Stimulated activated CD8-positive, alpha-beta memory T cell treated with anti-CD3 and anti-CD28 coated beads, Interleukin-12 subunit alpha, Interleukin-12 subunit beta, amount 100 ng/mL, for 24 hours (primary cell): ENCODE measurements around the gene PLA2G4F.

ENCODE experiments used
- DNase-seq: peaks from one replicate; pipeline ENCODE4 v3.0.0-alpha.2; 2020; ENCODE audit errors: extremely low read depth

PLA2G4F gene

DNA sequence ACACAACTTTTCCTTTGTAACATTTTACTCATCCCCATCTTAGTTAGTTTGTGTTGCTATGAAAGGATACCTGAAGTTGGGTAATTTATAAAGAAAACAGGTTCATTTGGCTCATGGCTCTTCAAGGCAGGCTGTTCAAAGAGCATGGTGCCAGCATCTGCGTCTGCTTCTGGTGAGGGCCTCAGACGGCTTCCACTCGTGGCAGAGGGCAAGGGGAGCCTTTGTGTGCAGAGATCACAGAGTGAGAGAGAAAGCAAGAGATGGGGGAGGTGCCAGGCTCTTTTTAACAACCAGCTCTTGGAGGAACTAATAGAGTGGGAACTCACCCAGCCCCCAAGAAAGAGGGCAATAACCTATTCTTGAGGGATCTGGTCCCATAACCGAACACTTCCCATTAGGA lies 23.1 kb downstream of the PLA2G4F start:
- DNase-seq: no peak

DNA sequence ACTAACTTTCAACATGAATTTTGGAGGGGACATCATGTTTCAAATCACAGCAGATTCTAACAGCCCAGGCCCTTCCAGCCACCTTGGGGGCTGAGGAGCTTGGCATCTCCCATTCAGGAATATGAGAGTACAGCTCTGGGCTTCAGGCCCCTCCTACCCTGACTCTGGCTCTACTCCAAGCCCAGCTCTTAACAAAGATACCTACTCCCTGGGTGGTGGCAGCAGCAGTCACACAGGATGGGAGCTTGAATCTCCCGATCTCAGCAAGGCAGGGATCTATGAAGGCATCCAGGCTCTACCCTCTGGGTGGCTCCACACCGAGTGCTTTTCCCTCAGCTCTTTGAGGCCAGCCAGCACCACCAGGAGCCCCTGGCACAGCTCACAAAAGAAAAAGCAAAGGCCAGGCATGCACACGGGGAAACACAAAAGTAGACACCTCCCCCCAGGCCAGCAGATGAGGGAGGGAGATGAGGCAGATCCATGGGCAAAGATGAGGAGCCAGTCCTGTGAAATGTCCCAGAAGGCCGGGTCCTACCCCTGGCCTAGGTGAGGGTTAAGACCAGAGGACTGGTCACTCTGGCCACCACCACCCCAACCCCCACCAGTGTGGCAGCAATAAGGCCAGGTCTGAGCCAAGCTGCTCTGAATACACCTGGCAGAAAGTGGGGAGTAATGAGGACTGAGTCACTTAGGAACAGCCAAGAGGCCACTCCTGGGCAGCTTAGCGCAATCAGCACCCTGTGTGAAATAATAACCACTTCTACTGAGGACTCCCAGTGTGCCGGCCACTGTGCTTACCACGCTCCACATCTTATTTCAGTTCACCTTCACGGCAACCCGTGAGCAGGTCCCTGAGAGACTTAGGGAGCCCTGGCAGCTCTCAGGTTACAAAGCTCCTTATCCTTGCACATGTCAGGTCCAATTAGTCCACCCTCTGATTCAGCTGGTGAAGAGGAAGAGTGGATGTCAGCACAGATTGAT lies 24.3 kb downstream of the PLA2G4F start:
- no peak for DNase-seq

DNA sequence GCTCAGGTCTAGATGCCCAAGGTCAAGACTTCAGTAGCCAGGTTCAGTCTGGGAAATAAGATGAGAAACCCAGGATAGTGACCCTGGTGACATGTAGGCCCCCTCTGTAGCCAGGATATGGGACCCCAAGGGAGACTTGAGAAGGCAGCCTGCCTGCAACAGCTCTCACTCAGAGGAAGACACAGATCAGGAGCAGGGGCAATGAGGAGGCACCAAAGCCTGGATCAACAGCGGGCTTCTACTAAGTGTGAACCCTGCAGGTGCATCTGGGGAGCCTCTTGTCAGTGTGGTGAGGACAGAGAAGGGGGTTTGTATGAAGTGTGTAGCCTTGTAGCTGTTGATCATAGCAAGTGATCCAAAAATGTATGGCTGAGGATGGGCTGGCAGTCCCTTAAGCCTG lies 25.4 kb downstream of the PLA2G4F start:
- DNase-seq: no peak

DNA sequence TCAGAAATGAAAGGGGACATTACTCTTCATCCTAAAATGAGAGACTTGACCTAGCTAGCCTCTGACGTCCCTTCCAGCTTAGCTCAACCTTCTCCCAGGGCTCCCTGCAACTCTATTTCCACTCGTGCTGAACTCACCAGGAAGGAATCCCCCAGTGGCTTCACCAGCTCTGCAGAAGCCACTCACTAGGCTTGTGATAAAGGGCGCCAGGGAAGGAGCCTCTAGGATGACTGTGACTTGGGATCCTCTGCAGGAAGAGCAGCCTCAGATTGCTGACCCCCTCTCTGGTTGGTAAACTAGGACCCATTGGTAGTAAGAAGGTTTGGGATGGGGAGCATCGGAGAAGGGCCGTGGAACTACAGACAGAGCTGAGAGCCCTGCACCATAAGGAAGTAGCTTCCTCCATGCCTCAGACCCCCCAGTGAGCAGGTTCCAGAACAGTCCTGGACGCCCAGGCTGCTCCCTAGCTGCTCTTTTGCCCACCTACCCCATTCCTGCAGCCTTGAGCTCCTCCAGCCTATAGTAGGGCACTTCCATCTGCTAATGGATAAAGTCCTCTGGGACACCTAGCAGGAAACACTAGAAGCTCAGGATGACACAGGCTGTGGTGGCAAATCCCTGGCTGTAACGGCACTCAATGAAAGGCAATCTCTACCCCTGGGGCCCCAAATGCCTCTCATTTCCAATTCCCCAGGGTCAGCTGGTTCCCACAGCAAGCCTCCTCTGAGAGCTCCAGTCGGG lies 26.0 kb downstream of the PLA2G4F start:
- no peak for DNase-seq

DNA sequence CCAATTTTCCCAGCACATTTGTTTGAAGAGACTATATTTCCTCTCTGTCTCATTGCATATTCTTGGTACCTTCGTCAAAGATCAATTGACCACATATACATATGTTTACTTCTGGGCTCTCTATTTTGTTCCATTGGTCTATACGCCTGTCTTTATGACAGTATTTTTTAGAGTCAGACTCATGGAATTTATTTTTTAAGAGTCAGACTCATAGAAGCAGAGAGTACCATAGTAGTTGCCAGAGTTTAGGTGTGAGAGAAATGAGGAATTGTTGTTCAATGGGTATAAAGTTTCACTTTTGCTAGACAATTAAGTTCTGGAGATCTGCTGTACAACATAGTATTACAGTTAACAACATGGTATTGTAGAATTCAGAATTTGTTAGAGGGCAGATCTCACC lies 27.1 kb downstream of the PLA2G4F start:
- no peak for DNase-seq

DNA sequence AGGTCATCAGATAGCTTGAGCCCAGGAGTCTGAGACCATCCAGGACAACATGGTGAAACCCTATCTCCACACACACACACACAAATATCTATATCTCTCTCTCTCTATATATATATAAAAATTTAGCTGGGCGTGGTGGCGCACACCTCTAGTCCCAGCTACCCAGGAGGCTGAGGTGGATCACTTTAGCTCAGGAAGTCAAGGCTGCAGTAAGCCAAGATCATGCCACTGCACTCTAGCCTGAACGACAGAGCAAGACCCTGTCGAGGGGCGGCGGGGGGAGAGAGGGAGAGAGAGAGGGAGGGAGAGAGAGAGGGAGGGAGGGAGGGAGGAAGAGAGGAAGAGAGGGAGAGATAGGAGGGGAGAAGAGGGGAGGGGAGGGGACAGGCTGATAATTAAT lies 28.0 kb downstream of the PLA2G4F start:
- no peak for DNase-seq

DNA sequence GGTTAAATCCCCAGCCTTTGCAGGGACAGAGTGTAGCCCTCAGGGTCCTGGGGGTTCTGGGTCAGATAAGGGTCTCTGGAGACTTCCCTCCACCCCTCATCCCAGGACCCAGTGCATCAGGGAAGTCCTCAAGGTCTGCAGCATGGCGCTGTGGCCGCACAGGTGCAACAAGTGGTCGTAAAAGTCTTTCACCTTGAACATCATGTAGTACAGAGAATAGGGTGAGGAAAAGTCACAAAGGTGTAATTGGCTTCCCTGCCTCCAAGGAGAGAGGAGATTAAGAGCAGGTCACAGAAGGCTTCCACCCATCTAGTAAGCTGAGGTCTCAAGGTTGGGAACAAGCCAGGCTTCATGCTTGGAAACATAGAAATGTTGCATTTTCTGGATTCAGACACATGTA lies 32.9 kb downstream of the PLA2G4F start:
- no peak for DNase-seq

DNA sequence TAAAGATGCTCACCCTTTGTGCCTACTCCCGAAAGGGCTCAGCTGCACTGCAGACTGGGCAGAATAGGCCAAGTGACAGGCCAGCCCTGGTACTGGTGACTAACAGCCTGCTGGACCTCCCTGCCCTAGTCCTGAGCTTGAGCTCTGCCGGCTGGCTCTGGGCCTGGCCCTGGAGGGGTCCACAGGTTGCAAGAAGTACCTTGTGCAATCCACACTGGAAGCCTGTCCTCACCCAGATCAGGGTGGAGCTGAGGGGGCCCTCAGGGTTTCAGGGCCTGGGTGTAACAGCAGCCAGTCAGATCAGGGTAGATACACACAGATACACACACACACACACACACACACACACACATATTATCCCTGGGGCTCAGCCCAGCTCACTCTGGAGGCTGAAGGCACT lies 34.8 kb downstream of the PLA2G4F start:
- DNase-seq: no peak

DNA sequence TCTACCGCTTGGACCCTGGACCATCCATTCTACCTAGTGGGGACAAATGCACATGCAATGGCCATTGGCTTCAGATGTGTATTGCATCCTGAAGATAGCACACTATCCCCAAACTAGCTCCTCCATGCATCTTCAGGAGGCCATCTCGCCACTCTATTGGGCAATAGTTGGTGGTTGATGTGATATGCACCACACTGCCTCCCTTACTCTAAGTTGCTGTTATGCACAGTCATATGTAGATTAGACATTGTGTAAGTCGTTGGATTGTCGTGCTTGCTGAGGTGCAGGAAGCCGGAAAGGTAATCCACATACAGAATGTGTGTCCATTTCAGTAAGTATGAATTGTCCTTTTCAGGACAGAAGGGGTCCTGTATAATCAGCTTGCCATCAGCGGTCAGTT lies 35.4 kb downstream of the PLA2G4F start:
- DNase-seq: no peak

DNA sequence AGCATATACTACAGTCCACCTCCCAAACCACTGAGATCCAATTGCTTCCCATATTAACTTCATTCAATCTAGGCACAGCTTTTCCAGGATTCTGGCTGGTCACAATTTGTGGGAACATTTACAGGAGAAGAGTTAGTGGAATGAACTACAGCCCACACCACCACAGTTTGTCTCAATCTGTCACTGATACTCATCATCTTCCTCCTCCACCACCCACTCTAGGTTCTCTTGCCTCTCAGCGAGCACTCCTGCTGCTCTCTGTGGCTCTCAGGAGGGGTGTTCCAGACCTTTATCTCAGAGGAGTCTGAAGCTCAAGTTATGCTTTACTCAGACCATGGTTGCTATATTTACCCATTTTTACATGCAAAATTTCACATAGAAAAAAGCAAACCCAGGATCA lies 36.2 kb downstream of the PLA2G4F start:
- DNase-seq: no peak

DNA sequence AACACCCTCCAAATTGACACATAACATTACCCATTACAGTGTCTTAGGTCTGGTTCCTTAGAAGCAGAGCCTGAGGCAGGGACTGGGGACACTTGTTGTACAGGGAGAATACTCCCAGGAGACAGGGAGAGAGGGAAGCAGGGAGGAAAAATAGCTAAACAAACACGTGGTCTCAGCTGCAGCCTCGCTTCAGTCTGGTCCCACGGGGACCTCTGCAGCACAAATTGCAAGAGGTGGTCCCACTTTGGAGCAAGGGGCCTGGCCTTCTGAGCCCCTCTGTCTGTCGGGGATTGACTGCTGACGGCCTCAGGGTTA lies 37.0 kb downstream of the PLA2G4F start:
- no peak for DNase-seq

DNA sequence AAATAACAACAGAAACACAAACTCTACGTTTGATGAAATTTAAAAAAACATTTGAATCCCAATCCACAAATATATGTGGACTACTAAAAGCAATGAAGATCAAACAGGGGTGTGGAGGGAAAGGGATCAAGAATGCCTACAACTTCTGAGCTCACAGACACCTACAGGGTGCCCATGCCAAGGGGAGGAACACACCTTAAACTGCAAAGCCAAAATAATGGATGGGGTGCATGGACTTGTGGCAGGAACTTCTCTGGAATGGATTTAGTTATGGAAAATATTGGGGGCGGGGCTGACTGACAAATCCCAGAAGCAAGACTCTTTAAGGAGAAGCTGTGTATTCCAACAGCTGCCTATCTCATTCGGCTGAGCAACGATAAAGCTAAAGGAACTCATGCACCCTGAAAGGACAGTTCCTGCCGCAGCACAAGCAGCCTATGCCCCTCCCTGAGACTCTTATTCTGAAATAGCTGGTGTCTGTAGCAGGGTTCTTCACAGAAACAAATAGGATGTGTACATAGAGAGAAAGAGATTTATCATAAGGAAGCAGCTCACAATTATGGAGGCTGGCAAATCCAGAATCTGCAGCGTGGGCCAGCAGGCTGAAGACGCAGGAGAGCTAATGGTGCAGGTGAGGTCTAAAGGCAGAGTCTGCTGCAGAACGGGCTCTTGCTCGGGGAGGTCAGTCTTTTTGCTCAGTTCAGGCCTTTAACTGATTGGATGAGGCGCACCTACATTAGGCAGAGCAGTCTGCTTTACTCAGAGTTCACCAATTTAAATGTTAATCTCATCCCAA lies 37.6 kb downstream of the PLA2G4F start:
- DNase-seq: no peak

DNA sequence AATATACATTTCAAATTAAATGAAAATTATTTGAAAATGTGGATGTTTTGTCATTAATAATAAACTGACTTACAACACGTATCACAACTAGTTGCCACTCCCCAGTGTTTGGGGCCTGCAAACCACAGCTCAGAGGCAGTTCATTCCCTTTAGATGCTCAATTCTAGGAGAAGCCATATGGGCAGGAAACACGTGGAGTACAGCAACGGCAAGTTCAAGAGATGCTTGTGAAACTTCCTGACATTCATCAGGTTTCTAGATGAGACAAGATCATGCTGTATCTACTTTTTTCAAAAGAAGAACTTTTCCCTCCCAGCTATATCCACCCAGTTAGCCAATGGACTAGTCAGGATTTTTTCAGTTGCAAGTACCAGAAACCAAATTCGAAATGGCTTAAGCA lies 44.5 kb downstream of the PLA2G4F start:
- no peak for DNase-seq

DNA sequence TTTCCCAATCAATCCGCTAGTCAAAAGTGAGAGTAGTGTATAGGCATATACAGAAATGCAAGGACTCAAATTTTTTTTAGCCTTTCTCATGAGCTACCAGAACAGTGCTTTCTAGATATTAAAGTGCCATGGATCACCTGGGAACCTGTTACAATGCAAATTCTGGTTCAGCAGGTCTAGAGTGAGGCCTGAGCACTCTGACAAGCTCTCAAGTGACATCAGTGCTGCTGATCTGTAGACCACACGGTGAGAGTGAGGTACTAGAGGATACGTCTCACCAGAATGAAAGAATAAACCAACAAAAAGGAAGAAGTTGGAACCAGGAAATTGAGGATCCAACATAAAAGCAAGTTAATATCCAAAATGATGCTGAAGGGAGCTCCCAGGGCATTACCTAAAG lies 46.1 kb downstream of the PLA2G4F start:
- DNase-seq: no peak

DNA sequence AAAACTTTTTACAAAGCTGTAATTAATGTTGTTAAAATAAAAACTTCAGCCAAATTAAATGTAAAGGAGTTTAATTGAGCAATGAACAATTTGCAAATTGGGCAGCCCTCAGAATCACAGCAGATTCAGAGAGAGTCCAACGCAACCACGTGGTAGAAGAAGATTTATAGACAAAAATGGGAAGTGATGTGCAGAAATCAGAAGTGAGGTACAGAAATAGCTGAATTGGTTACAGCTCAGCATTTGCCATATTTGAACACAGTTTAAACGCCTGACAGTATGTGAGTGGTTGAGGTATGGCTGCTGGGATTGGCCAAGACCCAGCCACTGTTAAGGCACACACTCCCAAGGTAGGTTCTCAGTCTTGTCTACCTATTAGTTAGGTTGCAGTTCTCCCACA lies 47.6 kb downstream of the PLA2G4F start:
- no peak for DNase-seq

DNA sequence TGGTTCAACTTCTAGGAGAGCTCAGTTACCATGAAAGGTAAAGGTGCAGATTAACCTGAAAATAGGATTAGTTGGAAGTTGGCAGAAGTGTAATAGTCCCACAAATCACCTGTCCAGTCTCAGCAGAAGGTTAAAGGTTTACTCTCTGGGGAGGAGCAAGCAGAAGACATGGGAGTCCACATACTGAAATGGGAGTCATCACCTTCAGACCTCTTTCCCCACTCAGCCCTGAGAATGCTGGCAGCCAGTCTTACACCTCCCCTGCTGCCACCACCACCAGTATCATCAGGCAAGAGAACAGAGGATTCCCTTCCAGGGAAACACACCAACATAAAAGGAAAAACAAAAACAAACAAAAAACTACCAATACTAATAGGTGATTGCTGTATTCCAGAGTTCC lies 48.2 kb downstream of the PLA2G4F start:
- DNase-seq: no peak

DNA sequence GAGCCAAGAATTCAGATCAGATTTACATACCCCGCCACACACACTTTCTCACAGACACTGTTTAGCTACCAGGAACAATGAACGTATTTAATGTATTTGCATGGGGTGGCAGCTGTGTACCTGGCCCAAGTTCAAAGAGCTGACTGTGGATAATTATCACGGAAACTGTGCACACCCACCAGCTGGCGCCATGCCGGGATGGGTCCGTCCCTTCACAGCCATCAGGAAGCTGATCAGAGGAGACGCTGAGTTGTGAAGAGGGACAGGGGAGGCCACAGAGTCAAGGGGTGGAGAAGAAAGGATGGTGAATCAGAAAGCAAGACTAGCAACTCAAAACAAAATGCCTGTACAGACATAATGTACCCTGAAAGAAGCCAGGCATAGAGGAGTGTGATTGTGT lies 49.0 kb downstream of the PLA2G4F start:
- no peak for DNase-seq

DNA sequence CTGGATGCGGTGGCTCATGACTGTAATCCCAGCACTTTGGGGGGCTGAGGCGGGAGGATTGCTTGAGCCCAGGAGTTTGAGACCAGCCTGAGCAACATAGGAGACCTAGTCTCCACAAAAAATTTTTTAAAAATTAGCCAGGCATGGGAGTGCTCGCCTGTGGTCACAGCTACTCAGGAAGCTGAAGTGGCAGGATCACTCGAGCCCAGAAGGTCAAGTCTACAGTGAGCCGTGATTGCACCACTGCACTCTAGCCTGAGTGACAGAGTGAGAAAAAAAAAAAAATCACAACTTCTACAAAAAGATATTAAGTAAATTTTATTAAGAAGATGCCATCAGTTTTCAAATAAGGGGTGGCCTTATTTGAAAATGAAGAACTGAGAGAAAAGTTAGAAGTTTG lies 50.1 kb downstream of the PLA2G4F start:
- DNase-seq: no peak

DNA sequence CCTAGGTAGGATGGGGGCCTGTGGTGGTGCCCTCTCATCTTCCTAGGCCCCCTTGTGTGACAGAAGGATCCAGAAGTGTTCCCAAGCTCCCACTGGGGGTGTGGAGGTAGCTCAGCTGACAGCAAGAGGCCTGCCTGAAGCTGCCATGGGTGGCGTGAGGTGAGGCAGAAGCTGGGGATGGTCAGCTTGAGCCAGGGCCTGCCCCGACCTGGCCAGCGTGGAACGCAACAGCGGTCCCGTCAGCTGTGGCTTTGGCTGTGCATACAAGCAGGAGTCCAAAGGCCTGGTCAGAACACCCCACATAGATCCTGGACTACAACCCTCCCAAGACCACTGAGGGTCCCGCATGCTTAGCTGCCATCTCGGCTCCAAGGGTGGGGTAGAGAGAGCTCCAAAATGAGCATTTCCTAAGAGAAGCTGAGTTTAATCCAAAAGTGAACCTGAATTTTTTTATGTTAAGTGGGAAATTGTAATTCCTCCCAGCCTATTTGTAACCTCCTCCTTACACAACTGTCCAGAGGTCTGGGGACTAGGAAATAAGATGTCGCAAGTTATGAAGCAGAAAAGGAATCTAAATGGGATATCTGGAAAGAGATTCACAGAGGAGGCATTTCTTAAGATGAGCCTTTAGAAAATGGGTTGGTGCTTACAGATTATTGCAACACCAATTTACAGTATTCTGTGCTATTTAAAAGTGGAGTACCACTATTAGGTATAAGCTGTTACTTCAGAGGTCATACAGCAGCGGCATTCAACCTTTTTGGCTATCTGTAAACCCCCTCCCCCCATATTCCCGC lies 52.1 kb downstream of the PLA2G4F start:
- DNase-seq: no peak

DNA sequence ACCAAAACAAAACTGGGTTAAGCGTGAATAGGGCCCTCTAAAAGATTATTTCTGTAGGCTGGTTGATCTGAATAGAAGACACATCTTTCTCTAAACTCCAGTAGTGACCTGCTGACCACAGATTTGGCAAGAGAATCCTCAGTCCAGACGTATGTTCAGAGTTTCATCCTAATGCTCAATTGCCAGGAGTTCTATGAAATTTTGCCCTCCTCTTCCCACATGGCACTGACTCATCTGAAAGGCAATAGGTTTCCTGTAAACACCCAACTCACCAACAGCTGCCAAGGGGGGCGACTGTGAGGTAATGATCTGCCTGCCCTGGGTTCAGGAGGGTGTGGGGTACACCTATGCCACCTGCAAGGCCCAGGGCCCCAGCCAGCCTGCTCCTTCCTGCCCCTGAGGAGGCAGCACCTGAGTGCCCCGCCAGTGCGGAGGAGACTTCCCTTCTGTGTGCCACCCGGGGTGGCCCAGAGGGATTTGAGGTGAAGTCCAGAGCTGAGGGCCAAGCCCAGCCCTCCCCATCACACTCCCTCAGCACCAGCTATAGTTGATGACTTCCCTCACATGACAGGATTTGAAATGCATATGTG lies 53.7 kb downstream of the PLA2G4F start:
- DNase-seq: no peak

DNA sequence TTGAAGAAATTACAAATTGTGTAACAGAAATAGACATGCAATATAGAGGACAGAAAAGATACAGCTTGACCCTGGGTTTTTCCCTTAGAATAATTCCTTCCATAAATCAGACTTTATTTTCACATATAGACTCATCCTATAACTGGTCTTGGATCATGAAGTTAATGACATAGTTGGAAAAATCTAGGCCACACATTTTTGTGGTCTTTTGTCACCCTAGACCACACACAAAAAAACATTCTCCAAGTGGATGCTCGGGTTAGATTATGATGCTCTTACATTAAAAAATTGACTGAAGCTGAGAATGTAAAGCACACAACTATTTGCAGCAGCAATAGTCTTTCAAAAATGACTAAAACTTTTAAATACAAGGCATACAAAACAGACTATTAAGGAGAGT lies 54.6 kb downstream of the PLA2G4F start:
- DNase-seq: no peak
